ENCODE data around the gene ATP12A.

The ATP12A gene

GRCh38 chr13:24683838-24684599 is 3.8 kb downstream of the ATP12A start:
- in situ Hi-C loops (cut with MboI; ENCODE audit: low sequenced_read_pairs) = loop anchor here (25.0 kb wide), 1 partner anchor 303 kb away; no protein-coding TSS in a partner anchor

DNA sequence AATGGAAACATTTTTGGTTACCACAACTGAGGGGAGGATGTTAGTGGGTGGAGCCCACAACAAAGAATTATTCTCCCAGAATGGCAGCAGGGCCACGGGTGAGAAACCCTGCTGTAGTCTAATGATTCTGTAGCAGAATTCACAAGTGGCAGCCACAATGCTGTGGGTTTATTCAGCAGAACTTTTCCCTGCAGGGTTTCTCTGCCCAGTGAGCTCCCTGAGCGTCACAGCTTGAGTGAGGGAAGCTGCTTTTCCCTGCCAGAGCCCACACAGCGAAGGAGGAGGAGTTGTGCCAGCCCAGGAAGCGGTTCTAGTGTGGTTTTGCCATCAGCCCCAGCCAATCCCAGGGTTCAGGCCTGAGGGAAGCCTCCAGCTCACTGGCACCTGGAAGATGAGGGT is 4.4 kb downstream of the ATP12A start:
- in situ Hi-C loops (cut with MboI; ENCODE audit: low sequenced_read_pairs) = loop anchor here (25.0 kb wide), 1 partner anchor 303 kb away; no protein-coding TSS in a partner anchor

DNA sequence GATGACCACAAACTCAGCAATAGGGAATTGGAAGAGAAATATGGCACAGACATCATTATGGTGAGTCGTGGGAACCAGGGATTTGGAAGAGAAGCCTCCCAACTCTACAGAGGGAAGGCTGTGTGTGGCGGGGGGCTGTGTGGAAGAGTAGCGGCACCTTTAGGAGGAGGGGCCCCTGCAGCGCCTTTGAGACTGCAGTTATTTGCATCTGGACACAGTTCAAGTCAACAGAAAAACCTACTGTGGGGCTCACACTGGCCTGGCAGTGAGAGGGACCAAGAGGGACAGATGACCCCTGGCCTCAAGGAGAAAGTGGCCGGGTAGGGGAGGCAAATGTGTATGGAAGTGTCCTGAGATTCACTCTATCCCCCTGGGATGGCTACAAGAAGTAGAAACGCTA is 5.1 kb downstream of the ATP12A start:
- in situ Hi-C loops (cut with MboI; ENCODE audit: low sequenced_read_pairs) = loop anchor here (25.0 kb wide), 1 partner anchor 302 kb away; no protein-coding TSS in a partner anchor

DNA sequence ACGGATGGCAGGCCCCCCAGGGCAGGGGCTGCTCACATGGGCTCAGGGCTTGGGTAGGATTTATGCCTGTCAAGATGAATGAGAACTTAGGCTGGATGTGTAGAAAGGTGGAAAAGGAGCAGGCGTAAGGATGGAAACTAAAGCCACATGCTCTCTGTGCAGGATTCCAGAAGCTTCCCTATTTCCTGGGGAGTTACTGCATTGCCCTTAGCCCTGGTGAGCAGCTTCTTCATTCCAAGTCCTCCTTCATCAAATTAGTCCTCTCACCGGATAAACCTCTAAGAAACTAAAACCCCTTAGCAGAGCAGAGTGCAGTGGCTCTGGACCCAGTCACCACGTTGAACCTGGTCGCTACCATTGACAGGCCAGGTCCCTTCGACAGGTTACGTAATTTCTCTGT is 7.4 kb downstream of the ATP12A start:
- in situ Hi-C loops (cut with MboI; ENCODE audit: low sequenced_read_pairs) = loop anchor here (25.0 kb wide), 1 partner anchor 300 kb away; no protein-coding TSS in a partner anchor

DNA sequence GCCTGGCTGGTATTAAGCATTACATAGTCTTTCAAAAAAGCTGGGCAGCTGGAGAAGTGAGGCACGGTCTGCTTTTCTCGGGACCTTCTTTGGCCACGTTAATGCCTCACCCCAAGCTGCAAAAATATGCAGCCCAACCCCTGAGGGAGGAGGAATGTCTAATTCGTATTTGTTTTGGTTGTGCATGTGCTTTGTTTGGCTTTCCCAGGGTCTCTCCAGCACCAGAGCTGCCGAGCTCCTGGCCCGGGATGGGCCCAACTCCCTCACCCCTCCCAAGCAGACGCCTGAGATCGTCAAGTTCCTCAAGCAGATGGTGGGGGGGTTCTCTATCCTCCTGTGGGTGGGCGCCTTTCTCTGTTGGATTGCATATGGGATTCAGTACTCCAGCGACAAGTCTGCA is 7.9 kb downstream of the ATP12A start:
- in situ Hi-C loops (cut with MboI; ENCODE audit: low sequenced_read_pairs) = loop anchor here (25.0 kb wide), 1 partner anchor 299 kb away; no protein-coding TSS in a partner anchor

- in situ Hi-C loops (cut with MboI; ENCODE audit: low sequenced_read_pairs) = loop anchor here (25.0 kb wide), 1 partner anchor 298 kb away; no protein-coding TSS in a partner anchor
Observed at GRCh38 chr13:24688950-24689349, 8.7 kb downstream of the ATP12A start.

DNA sequence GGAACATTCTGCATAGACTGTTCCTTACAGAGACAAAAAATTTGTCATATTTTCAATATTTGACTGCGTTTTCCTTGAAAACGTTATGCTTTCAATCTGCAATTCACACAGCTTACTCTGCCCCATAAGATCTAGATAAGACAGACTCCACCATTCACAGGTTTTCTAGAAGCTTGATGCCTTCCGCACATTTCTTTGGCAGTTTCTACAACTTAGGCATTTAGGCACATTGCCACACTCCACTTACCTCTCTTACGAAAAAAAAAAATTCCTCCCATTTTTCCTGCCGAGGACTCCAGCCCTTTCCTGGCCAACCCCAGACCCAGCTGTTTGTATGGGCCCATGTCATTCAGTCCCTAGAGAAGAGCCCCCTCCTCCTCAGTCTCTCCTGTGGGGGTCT is 11.2 kb downstream of the ATP12A start:
- in situ Hi-C loops (cut with MboI; ENCODE audit: low sequenced_read_pairs) = loop anchor here (25.0 kb wide), 1 partner anchor 296 kb away; no protein-coding TSS in a partner anchor

DNA sequence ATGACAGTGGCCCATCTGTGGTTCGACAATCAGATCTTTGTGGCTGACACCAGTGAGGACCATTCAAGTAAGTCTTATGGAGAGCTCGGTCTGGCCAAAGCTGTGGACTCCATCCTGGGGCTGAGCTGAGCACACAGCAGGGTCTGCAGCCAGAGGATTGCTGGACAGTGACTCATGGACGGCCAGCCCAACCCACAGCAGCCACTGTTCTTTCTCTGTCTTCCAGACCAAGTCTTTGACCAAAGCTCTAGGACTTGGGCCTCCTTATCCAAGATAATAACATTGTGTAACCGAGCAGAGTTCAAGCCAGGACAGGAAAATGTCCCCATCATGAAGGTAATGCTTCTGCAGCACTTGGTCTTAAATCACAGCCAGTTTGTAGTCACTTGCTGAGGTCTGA is 12.4 kb downstream of the ATP12A start:
- in situ Hi-C loops (cut with MboI; ENCODE audit: low sequenced_read_pairs) = loop anchor here (25.0 kb wide), 1 partner anchor 295 kb away; no protein-coding TSS in a partner anchor

GRCh38 chr13:24693862-24694471 is 13.8 kb downstream of the ATP12A start:
- in situ Hi-C loops (cut with MboI; ENCODE audit: low sequenced_read_pairs) = loop anchor here (25.0 kb wide), 1 partner anchor 293 kb away; no protein-coding TSS in a partner anchor

DNA sequence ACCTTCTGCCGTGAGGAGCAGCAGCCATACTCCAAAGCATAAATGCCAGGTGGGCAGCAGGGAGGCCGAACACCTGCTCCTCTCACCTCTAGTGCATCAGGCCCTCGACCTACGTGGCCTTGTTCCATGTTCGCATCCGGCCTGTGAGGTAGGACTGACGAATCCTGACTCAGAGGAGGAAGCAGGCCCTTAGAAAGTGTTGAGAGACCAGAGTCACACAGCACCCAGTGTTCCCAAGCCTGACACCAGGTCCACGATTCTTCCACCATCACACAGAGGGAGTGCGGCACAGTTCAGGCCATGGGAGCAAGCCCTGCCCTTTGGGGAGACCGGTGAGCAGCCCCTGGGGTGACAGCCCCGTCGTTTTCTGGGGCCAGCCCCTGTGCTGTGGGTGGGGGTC is 14.7 kb downstream of the ATP12A start:
- in situ Hi-C loops (cut with MboI; ENCODE audit: low sequenced_read_pairs) = loop anchor here (25.0 kb wide), 1 partner anchor 292 kb away; no protein-coding TSS in a partner anchor

- in situ Hi-C loops (cut with MboI; ENCODE audit: low sequenced_read_pairs) = loop anchor here (25.0 kb wide), 1 partner anchor 289 kb away; no protein-coding TSS in a partner anchor
Observed at GRCh38 chr13:24698686-24699085, 18.5 kb downstream of the ATP12A start.

- in situ Hi-C loops (cut with MboI; ENCODE audit: low sequenced_read_pairs) = loop anchor here (25.0 kb wide), 1 partner anchor 288 kb away; no protein-coding TSS in a partner anchor
Observed at GRCh38 chr13:24699541-24699940, 19.3 kb downstream of the ATP12A start.

DNA sequence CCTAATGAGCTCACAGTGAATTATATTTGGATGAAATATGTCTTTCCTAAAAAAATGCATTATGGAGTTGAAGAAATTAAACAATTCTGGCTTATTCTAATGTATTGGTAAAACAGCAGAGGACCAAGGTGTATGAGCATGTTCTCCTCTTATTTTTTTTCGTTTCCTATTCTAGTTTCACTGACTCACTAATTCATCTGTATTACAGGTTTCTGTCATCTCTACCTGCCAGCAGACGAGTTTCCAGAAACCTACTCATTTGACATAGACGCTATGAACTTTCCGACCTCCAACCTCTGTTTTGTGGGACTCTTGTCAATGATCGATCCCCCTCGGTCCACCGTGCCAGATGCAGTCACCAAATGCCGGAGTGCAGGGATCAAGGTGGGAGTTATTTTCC is 20.3 kb downstream of the ATP12A start:
- in situ Hi-C loops (cut with MboI; ENCODE audit: low sequenced_read_pairs) = no loop called here

GRCh38 chr13:24706886-24707585 is 26.8 kb downstream of the ATP12A start:
- in situ Hi-C loops (cut with MboI; ENCODE audit: low sequenced_read_pairs) = no loop called here

- in situ Hi-C loops (cut with MboI; ENCODE audit: low sequenced_read_pairs) = no loop called here
Observed at GRCh38 chr13:24709186-24709913, 29.1 kb downstream of the ATP12A start.

GRCh38 chr13:24713022-24713421 is 32.8 kb downstream of the ATP12A start:
- in situ Hi-C loops (cut with MboI; ENCODE audit: low sequenced_read_pairs) = no loop called here

DNA sequence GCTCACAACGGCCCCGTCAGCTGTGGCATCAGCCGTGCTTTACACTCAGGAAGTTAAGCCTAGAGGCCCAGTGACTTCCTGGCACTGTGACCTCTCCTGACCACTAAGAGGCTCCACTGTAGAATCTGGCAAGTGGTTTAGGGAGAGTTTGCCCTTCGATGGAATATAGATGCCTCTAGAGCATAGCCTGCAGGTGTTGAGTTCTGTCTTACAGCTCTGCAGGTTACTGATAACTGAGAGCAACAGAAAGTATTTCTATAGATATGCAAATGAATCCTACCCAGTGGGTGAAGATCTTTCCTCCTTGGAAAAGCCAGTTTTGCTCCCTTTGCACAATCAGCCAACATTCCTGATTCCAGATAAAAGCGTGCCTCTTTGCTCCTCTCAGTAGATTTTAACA is 35.8 kb downstream of the ATP12A start:
- in situ Hi-C loops (cut with MboI; ENCODE audit: low sequenced_read_pairs) = no loop called here

GRCh38 chr13:24716446-24716845 is 36.2 kb downstream of the ATP12A start:
- in situ Hi-C loops (cut with MboI; ENCODE audit: low sequenced_read_pairs) = no loop called here

DNA sequence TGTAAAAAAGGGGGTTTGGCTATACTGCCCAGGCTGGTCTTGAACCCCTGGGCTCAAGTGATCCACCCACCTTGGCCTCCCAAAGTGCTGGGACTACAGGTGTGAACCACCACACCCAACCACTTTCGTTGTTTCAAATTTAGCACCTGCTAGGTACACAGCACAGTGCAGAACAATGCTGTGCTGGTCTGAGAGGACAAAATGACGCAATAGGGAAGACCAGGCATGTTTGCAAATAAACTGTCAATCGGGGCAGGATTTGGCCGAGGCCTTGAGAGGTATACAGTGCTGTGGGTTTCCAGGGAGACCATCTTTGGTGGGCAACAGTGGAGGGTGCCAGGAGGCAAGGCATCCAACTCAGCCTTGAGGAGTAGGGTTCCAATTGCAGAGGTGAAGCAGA is 37.0 kb downstream of the ATP12A start:
- in situ Hi-C loops (cut with MboI; ENCODE audit: low sequenced_read_pairs) = no loop called here

GRCh38 chr13:24718192-24718965 is 38.2 kb downstream of the ATP12A start:
- in situ Hi-C loops (cut with MboI; ENCODE audit: low sequenced_read_pairs) = no loop called here

Data from HL-60/S4 (cell line).